HEK293T (cell line): Measurements from ENCODE around the gene INKA1.

ENCODE experiments used
- BHLHE40 ChIP-seq: fragments of 450-650 bp; IDR thresholded peaks from 2 replicates; pipeline ENCODE4 v1.6.1; 2016; ENCODE audit warnings: mild to moderate bottlenecking, moderate library complexity, borderline replicate concordance
- ELF4 ChIP-seq: fragments of 450-650 bp; IDR thresholded peaks from 2 replicates; pipeline ENCODE4 v1.6.1; 2017; ENCODE audit warnings: antibody characterized with exemption
- FOXA1 ChIP-seq: fragments of 450-650 bp; IDR thresholded peaks from 2 replicates; pipeline ENCODE4 v1.6.1; 2016; ENCODE audit warnings: mild to moderate bottlenecking
- FOXK2 ChIP-seq: fragments of 450-650 bp; IDR thresholded peaks from 2 replicates; pipeline ENCODE4 v1.6.1; 2016; ENCODE audit warnings: mild to moderate bottlenecking
- FOXM1 ChIP-seq: fragments of 450-650 bp; IDR thresholded peaks from 2 replicates; pipeline ENCODE4 v1.6.1; 2017; ENCODE audit warnings: mild to moderate bottlenecking, borderline replicate concordance
- HDGF ChIP-seq: fragments of 450-650 bp; IDR thresholded peaks from 2 replicates; pipeline ENCODE4 v1.6.1; 2017; ENCODE audit warnings: antibody characterized with exemption, borderline replicate concordance
- L3MBTL2 ChIP-seq: fragments of 450-650 bp; conservative IDR thresholded peaks from 2 replicates; pipeline ENCODE4 v1.6.1; 2016; ENCODE audit warnings: mild to moderate bottlenecking
- SP1 ChIP-seq: fragments of 450-650 bp; IDR thresholded peaks from 2 replicates; pipeline ENCODE4 v1.6.1; 2017
- SUZ12 ChIP-seq: fragments of 450-650 bp; IDR thresholded peaks from 2 replicates; pipeline ENCODE4 v1.6.1; 2016; ENCODE audit warnings: mild to moderate bottlenecking
- TARDBP ChIP-seq: fragments of 450-650 bp; IDR thresholded peaks from 2 replicates; pipeline ENCODE4 v1.6.1; 2016
- ZNF384 ChIP-seq: fragments of 450-650 bp; IDR thresholded peaks from 2 replicates; pipeline ENCODE4 v1.6.1; 2016

GRCh38 chr3:49841806-49842205, 38.7 kb downstream of the INKA1 start:
- TF ChIP-seq BHLHE40 (no peak), FOXK2 (no peak), SUZ12 (no peak), TARDBP (no peak), L3MBTL2 (no peak), HDGF (no peak), FOXM1 (no peak), ELF4 (no peak), FOXA1 (no peak), SP1 (no peak), ZNF384 (no peak)
